ENCODE results near the gene CD99. TPM values are rescaled to one million over a fixed set of nuclear protein-coding genes. Genes with fewer than 3 reads are reported as not detected.

CD99 gene
- total RNA-seq, 4 donors from 2014 or later = 110 to 207 (median 133) TPM

GRCh38 chrX:2699959-2700358 lies 8.9 kb downstream of the CD99 start:
- Histone ChIP-seq H3K27me3 (no peaks in the 10 kb centered on the region), H3K4me3 (no peak overlapping the region), H3K27ac (no peak overlapping the region), H3K36me3 (no peaks in the 10 kb centered on the region), H3K4me1 (peaks cover 76 to 81% of the 10 kb centered on the region in 2 donors), H3K9me3 (no peaks in the 10 kb centered on the region)
- in situ Hi-C loops (cut with MboI; ENCODE audit: low sequenced_read_pairs in 4 of 4) = no loop called here
- intact Hi-C loops (cut with DNase I; ENCODE audit: low total_unique reads) = loop anchor here (5.0 kb wide), 1 partner anchor 112 kb away; no protein-coding TSS in a partner anchor
- DNase-seq = no peak
- TF ChIP-seq POLR2A (IDR thresholded peaks at IDR 0.05) (no peak), CTCF (IDR thresholded peaks at IDR 0.05 in 4 of 5, conservative IDR thresholded peaks at IDR 0.05 in 1 of 5) (no peak)
- ATAC-seq = no peak

- Histone ChIP-seq H3K4me1 (peaks cover 76 to 81% of the 10 kb centered on the region in 2 donors), H3K27ac (peak overlapping the region in 2 of 4 donors; percentile 75 to 91), H3K27me3 (no peaks in the 10 kb centered on the region), H3K4me3 (no peak overlapping the region), H3K9me3 (no peaks in the 10 kb centered on the region), H3K36me3 (no peaks in the 10 kb centered on the region)
- intact Hi-C loops (cut with DNase I; ENCODE audit: low total_unique reads) = loop anchor here (5.0 kb wide), 1 partner anchor 112 kb away; no protein-coding TSS in a partner anchor
- in situ Hi-C loops (cut with MboI; ENCODE audit: low sequenced_read_pairs in 4 of 4) = no loop called here
- TF ChIP-seq POLR2A (IDR thresholded peaks at IDR 0.05) = no peak
- no peak for TF ChIP-seq CTCF (IDR thresholded peaks at IDR 0.05 in 4 of 5, conservative IDR thresholded peaks at IDR 0.05 in 1 of 5)
- ATAC-seq = no peak
- DNase-seq = no peak
These were observed 9.6 kb downstream of the CD99 start for GRCh38 chrX:2700405-2701320.

- Histone ChIP-seq H3K36me3 (no peaks in the 10 kb centered on the region), H3K9me3 (no peaks in the 10 kb centered on the region), H3K4me3 (no peak overlapping the region), H3K4me1 (peaks cover 77 to 81% of the 10 kb centered on the region in 2 donors), H3K27ac (peak overlapping the region; percentile 52 to 91 (median 65)), H3K27me3 (no peaks in the 10 kb centered on the region)
- DNase-seq = peak; percentile 58 to 64
- TF ChIP-seq POLR2A (IDR thresholded peaks at IDR 0.05) (no peak), CTCF (IDR thresholded peaks at IDR 0.05 in 4 of 5, conservative IDR thresholded peaks at IDR 0.05 in 1 of 5) (no peak)
- in situ Hi-C loops (cut with MboI; ENCODE audit: low sequenced_read_pairs in 4 of 4) = no loop called here
- ATAC-seq = peak; percentile 59 to 60
- intact Hi-C loops (cut with DNase I; ENCODE audit: low total_unique reads) = loop anchor here (5.0 kb wide), 1 partner anchor 111 kb away; no protein-coding TSS in a partner anchor
These were observed 10.5 kb downstream of the CD99 start for GRCh38 chrX:2701600-2701999.

GRCh38 chrX:2703991-2704369 lies 12.9 kb downstream of the CD99 start:
- Histone ChIP-seq H3K9me3 (no peaks in the 10 kb centered on the region), H3K36me3 (no peaks in the 10 kb centered on the region), H3K27ac (peak overlapping the region; percentile 29 to 91 (median 58)), H3K27me3 (no peaks in the 10 kb centered on the region), H3K4me3 (peak overlapping the region in 2 of 4 donors; percentile 3 to 37), H3K4me1 (peaks cover 72 to 78% of the 10 kb centered on the region in 2 donors)
- intact Hi-C loops (cut with DNase I; ENCODE audit: low total_unique reads) (loop anchor here (5.0 kb wide), 1 partner anchor 108 kb away; no protein-coding TSS in a partner anchor), in situ Hi-C loops (cut with MboI; ENCODE audit: low sequenced_read_pairs in 4 of 4) (no loop called here)
- ATAC-seq (peak; percentile 55 to 78), DNase-seq (peak; percentile 50 to 63)
- peak in 2 of 5 experiments; percentile 41 to 54 for TF ChIP-seq CTCF (IDR thresholded peaks at IDR 0.05 in 4 of 5, conservative IDR thresholded peaks at IDR 0.05 in 1 of 5)
- no peak for TF ChIP-seq POLR2A (IDR thresholded peaks at IDR 0.05)

Measured in gastrocnemius medialis (tissue), 4 donors.